HEK293 (cell line): ENCODE results near the gene STARD13.

ENCODE experiments used
- CTCF ChIA-PET: fragments of 350-600 bp; formaldehyde crosslinking; extraction: SDS; loops from one replicate; lab custom pipeline; 2021; ENCODE audit warnings: antibody characterized with exemption; lab: Yijun Ruan, JAX
- POLR2A ChIA-PET: fragments of 300-600 bp; formaldehyde crosslinking; extraction: SDS; loops from one replicate; lab custom pipeline; 2020; ENCODE audit warnings: antibody characterized with exemption, inconsistent platforms; lab: Yijun Ruan, JAX
- H3K27ac ChIP-seq: fragments of 200-500 bp; sonication (Bioruptor generic); 2 replicates; pipeline ENCODE4 v1.5.1; 2014; ENCODE audit warnings: low read depth, low read length, control low read depth, inconsistent platforms; ENCODE audit errors: extremely low read depth
- H3K36me3 ChIP-seq, 2 experiments: fragments of 200-500 bp in 1 of 2; sonication (Bioruptor generic) in 1 of 2; 1 replicate in 1 of 2; 2 replicates in 1 of 2; pipeline ENCODE4 v1.5.1; 2014 to 2017; ENCODE audit warnings: inconsistent platforms in 2 of 2, low read length in 2 of 2; ENCODE audit not compliant: control insufficient read depth in 2 of 2, insufficient read depth in 1 of 2
- H3K4me1 ChIP-seq: fragments of 200-500 bp; sonication (Bioruptor generic); 2 replicates; pipeline ENCODE4 v1.5.1; 2014; ENCODE audit warnings: mild to moderate bottlenecking, low read length, inconsistent platforms; ENCODE audit not compliant: control insufficient read depth, insufficient read depth
- H3K4me3 ChIP-seq: 2 replicates; pipeline ENCODE4 v1.5.1; 2011; ENCODE audit warnings: low read depth, mild to moderate bottlenecking, control low read depth, low read length, moderate library complexity
- H3K9me3 ChIP-seq: fragments of 200-500 bp; sonication (Bioruptor generic); 2 replicates; pipeline ENCODE4 v1.5.1; 2014; ENCODE audit warnings: low read depth, low read length, inconsistent platforms; ENCODE audit not compliant: control insufficient read depth, insufficient read depth
- KLF10 ChIP-seq: fragments of 450-650 bp; IDR thresholded peaks from 2 replicates; pipeline ENCODE4 v1.5.1; 2018; ENCODE audit warnings: missing biosample characterization, mild to moderate bottlenecking, missing genetic modification characterization
- KLF8 ChIP-seq: fragments of 450-650 bp; formaldehyde crosslinking; IDR thresholded peaks from 2 replicates; pipeline ENCODE4 v1.5.1; 2016; ENCODE audit warnings: missing biosample characterization, missing genetic modification characterization
- MYNN ChIP-seq: fragments of 450-650 bp; formaldehyde crosslinking; IDR thresholded peaks from 2 replicates; pipeline ENCODE4 v1.5.1; 2016; ENCODE audit warnings: missing biosample characterization, missing genetic modification characterization, borderline replicate concordance
- OSR2 ChIP-seq: fragments of 450-650 bp; formaldehyde crosslinking; IDR thresholded peaks from 2 replicates; pipeline ENCODE4 v1.5.1; 2016; ENCODE audit warnings: missing biosample characterization, missing genetic modification characterization
- PBX3 ChIP-seq: sonication (generic); formaldehyde crosslinking; IDR thresholded peaks from 2 replicates; pipeline ENCODE4 v1.8.1; 2022; ENCODE audit warnings: mild to moderate bottlenecking, moderate library complexity, missing genetic modification reagents
- SP7 ChIP-seq: fragments of 450-650 bp; formaldehyde crosslinking; IDR thresholded peaks from 2 replicates; pipeline ENCODE4 v1.5.1; 2016; ENCODE audit warnings: missing biosample characterization, missing genetic modification characterization
- YY1 ChIP-seq: fragments of 450-650 bp; formaldehyde crosslinking; IDR thresholded peaks from 2 replicates; pipeline ENCODE4 v1.5.1; 2018; ENCODE audit warnings: missing biosample characterization, missing genetic modification characterization
- ZBTB1 ChIP-seq: fragments of 450-650 bp; formaldehyde crosslinking; IDR thresholded peaks from 2 replicates; pipeline ENCODE4 v1.5.1; 2016; ENCODE audit warnings: missing biosample characterization, missing genetic modification characterization
- ZBTB17 ChIP-seq: fragments of 450-650 bp; formaldehyde crosslinking; IDR thresholded peaks from 2 replicates; pipeline ENCODE4 v1.5.1; 2016; ENCODE audit warnings: missing biosample characterization, missing genetic modification characterization
- ZFP3 ChIP-seq: fragments of 450-650 bp; formaldehyde crosslinking; IDR thresholded peaks from 2 replicates; pipeline ENCODE4 v1.5.1; 2016; ENCODE audit warnings: low read depth, missing biosample characterization, missing genetic modification characterization
- ZNF10 ChIP-seq: fragments of 450-650 bp; formaldehyde crosslinking; IDR thresholded peaks from 2 replicates; pipeline ENCODE4 v1.5.1; 2017; ENCODE audit warnings: missing biosample characterization, missing genetic modification characterization
- ZNF169 ChIP-seq: fragments of 450-650 bp; formaldehyde crosslinking; IDR thresholded peaks from 2 replicates; pipeline ENCODE4 v1.5.1; 2016; ENCODE audit warnings: missing biosample characterization, missing genetic modification characterization
- ZNF174 ChIP-seq: fragments of 450-650 bp; formaldehyde crosslinking; IDR thresholded peaks from 2 replicates; pipeline ENCODE4 v1.5.0; 2017; ENCODE audit warnings: missing biosample characterization, mild to moderate bottlenecking, missing genetic modification characterization
- ZNF211 ChIP-seq: fragments of 450-650 bp; formaldehyde crosslinking; IDR thresholded peaks from 2 replicates; pipeline ENCODE4 v1.5.1; 2016; ENCODE audit warnings: low read depth, missing biosample characterization, missing genetic modification characterization
- ZNF404 ChIP-seq: fragments of 450-650 bp; formaldehyde crosslinking; IDR thresholded peaks from 2 replicates; pipeline ENCODE4 v1.5.1; 2017; ENCODE audit warnings: missing biosample characterization, missing genetic modification characterization
- ZNF48 ChIP-seq: fragments of 450-650 bp; formaldehyde crosslinking; IDR thresholded peaks from 2 replicates; pipeline ENCODE4 v1.5.1; 2016; ENCODE audit warnings: missing biosample characterization, missing genetic modification characterization
- ZNF544 ChIP-seq: fragments of 450-650 bp; formaldehyde crosslinking; IDR thresholded peaks from 2 replicates; pipeline ENCODE4 v1.5.0; 2017; ENCODE audit warnings: missing biosample characterization, missing genetic modification characterization
- ZNF561 ChIP-seq: fragments of 450-650 bp; IDR thresholded peaks from 2 replicates; pipeline ENCODE4 v1.5.1; 2018; ENCODE audit warnings: missing biosample characterization, missing genetic modification characterization, borderline replicate concordance
- ZNF639 ChIP-seq: fragments of 450-650 bp; formaldehyde crosslinking; IDR thresholded peaks from 2 replicates; pipeline ENCODE4 v1.5.1; 2016; ENCODE audit warnings: missing biosample characterization, missing genetic modification characterization
- ZNF660 ChIP-seq: fragments of 450-650 bp; IDR thresholded peaks from 2 replicates; pipeline ENCODE4 v1.5.1; 2018; ENCODE audit warnings: missing biosample characterization, mild to moderate bottlenecking, missing genetic modification characterization
- ZNF785 ChIP-seq: fragments of 450-650 bp; formaldehyde crosslinking; IDR thresholded peaks from 2 replicates; pipeline ENCODE4 v1.5.1; 2016; ENCODE audit warnings: missing biosample characterization, missing genetic modification characterization
- ZNF837 ChIP-seq: fragments of 450-650 bp; formaldehyde crosslinking; IDR thresholded peaks from 2 replicates; pipeline ENCODE4 v1.5.1; 2016; ENCODE audit warnings: missing biosample characterization, missing genetic modification characterization
- ZSCAN18 ChIP-seq: fragments of 450-650 bp; formaldehyde crosslinking; IDR thresholded peaks from 2 replicates; pipeline ENCODE4 v1.5.1; 2016; ENCODE audit warnings: missing biosample characterization, missing genetic modification characterization
- ZSCAN5A ChIP-seq: fragments of 450-650 bp; formaldehyde crosslinking; IDR thresholded peaks from 2 replicates; pipeline ENCODE4 v1.5.1; 2016; ENCODE audit warnings: missing biosample characterization, missing genetic modification characterization

Gene STARD13

GRCh38 chr13:33069365-33069764, 216.2 kb downstream of the STARD13 start (continued):
- TF ChIP-seq ZNF169 (tag by site-specific recombination) (no peak), ZNF837 (tag by site-specific recombination) (no peak), ZNF785 (tag by site-specific recombination) (no peak), OSR2 (tag by site-specific recombination) (no peak), ZNF404 (tag by site-specific recombination) (no peak), ZBTB1 (tag by site-specific recombination) (no peak), KLF10 (no peak), SP7 (tag by site-specific recombination) (no peak), ZNF660 (no peak), MYNN (tag by site-specific recombination) (no peak), ZBTB17 (tag by site-specific recombination) (no peak)

- Histone ChIP-seq H3K36me3 (no peaks in the 10 kb centered on the region), H3K4me1 (no peaks in the 10 kb centered on the region), H3K27ac (no peak overlapping the region), H3K4me3 (no peak overlapping the region), H3K9me3 (no peaks in the 10 kb centered on the region)
- ChIA-PET CTCF (no interaction called here), POLR2A (no interaction called here)
- TF ChIP-seq ZFP3 (tag by site-specific recombination): no peak
- no peak for TF ChIP-seq ZNF561 (tag by site-specific recombination)
- no peak for TF ChIP-seq ZNF174 (tag by site-specific recombination)
These were observed 219.2 kb downstream of the STARD13 start for GRCh38 chr13:33066329-33066728.

- Histone ChIP-seq H3K36me3 (no peaks in the 10 kb centered on the region), H3K9me3 (no peaks in the 10 kb centered on the region), H3K4me3 (no peak overlapping the region), H3K27ac (no peak overlapping the region), H3K4me1 (no peaks in the 10 kb centered on the region)
- ChIA-PET POLR2A (no interaction called here), CTCF (interaction anchor here (1.2 kb wide), 1 partner anchor 14 kb away, joined by 3 read pairs; no protein-coding TSS in a partner anchor)
- TF ChIP-seq KLF8 (tag by site-specific recombination) (no peak), PBX3 (no peak), ZNF48 (tag by site-specific recombination) (no peak), YY1 (tag by site-specific recombination) (no peak), SP7 (tag by site-specific recombination) (no peak), ZNF211 (tag by site-specific recombination) (no peak), ZNF544 (tag by site-specific recombination) (no peak), ZNF10 (tag by site-specific recombination) (no peak), ZNF639 (tag by site-specific recombination) (no peak), ZSCAN18 (tag by site-specific recombination) (no peak), ZSCAN5A (tag by site-specific recombination) (no peak)
These were observed 224.7 kb downstream of the STARD13 start for GRCh38 chr13:33060815-33061214.
